ENCODE data around the gene PIP4K2C. TPM values are rescaled to one million over a fixed set of nuclear protein-coding genes. Genes with fewer than 3 reads are reported as not detected.

PIP4K2C gene
- 30.6 and 31.4 TPM in 2 replicates for total RNA-seq

GRCh38 chr12:57590864-57591781 lies at the start of gene PIP4K2C:
TSS of gene PIP4K2C (plus strand) at chr12:57591192. CDS start at chr12:57591290, 98 bp downstream.

GRCh38 chr12:57546438-57547287 lies 44.3 kb upstream of the PIP4K2C start, which contains the start of gene DCTN2:
TSS of gene DCTN2 (minus strand) at chr12:57547192. CDS start at chr12:57547063, 129 bp downstream.

GRCh38 chr12:57549909-57550640 lies 40.9 kb upstream of the PIP4K2C start, which contains the start of gene KIF5A:
TSS of gene KIF5A (plus strand) at chr12:57550044. CDS start at chr12:57550272, 228 bp downstream.

GRCh38 chr12:57604454-57604991 lies 13.5 kb downstream of the PIP4K2C start, which contains the start of gene DTX3:
TSS of gene DTX3 (plus strand) at chr12:57604824. CDS start at chr12:57606518, 1,694 bp downstream.

GRCh38 chr12:57611108-57611826 lies 20.3 kb downstream of the PIP4K2C start, which contains the start of gene ARHGEF25:
TSS of gene ARHGEF25 (plus strand) at chr12:57611435. CDS start at chr12:57611895, 460 bp downstream.

GRCh38 chr12:57632958-57633840 lies 42.2 kb downstream of the PIP4K2C start, which contains the start of gene B4GALNT1:
TSS of gene B4GALNT1 (minus strand) at chr12:57633201. CDS start at chr12:57632132, 1,069 bp downstream.

Other genes starting within 250 kb of the PIP4K2C start
- gene R3HDM2, start 160.1 kb upstream of the PIP4K2C start, total RNA-seq: 22.9 and 24.7 TPM in 2 replicates
- gene INHBC, start 156.4 kb upstream of the PIP4K2C start, total RNA-seq: not detected in 2 replicates
- gene INHBE, start 135.9 kb upstream of the PIP4K2C start, total RNA-seq: 0.43 and 5.7 TPM in 2 replicates
- gene GLI1, start 131.4 kb upstream of the PIP4K2C start, total RNA-seq: 1.1 and 1.3 TPM in 2 replicates
- gene ARHGAP9, start 111.3 kb upstream of the PIP4K2C start, total RNA-seq: 0.14 and 0.66 TPM in 2 replicates
- gene MARS1, start 103.1 kb upstream of the PIP4K2C start, total RNA-seq: 174 and 327 TPM in 2 replicates
- gene DDIT3, start 70.7 kb upstream of the PIP4K2C start, total RNA-seq: 12.7 and 433 TPM in 2 replicates
- gene MBD6, start 68.4 kb upstream of the PIP4K2C start, total RNA-seq: 7.0 and 12.5 TPM in 2 replicates
- 106 and 107 TPM in 2 replicates for gene DCTN2, start 44.0 kb upstream of the PIP4K2C start, total RNA-seq
- gene KIF5A, start 41.1 kb upstream of the PIP4K2C start, total RNA-seq: under 0.01 and 0.14 TPM in 2 replicates
- 21.2 and 22.5 TPM in 2 replicates for gene DTX3, start 13.6 kb downstream of the PIP4K2C start, total RNA-seq
- 9.0 and 9.8 TPM in 2 replicates for gene ARHGEF25, start 20.2 kb downstream of the PIP4K2C start, total RNA-seq
- gene B4GALNT1, start 42.0 kb downstream of the PIP4K2C start, total RNA-seq: 2.8 and 5.3 TPM in 2 replicates
- gene OS9, start 102.9 kb downstream of the PIP4K2C start, total RNA-seq: 113 and 651 TPM in 2 replicates
- gene AGAP2, start 147.6 kb downstream of the PIP4K2C start, total RNA-seq: 0.22 and 0.29 TPM in 2 replicates
- gene TSPAN31, start 153.8 kb downstream of the PIP4K2C start, total RNA-seq: 34.6 and 44.8 TPM in 2 replicates
- gene CDK4, start 161.1 kb downstream of the PIP4K2C start, total RNA-seq: 301 and 304 TPM in 2 replicates
- 1.6 and 5.3 TPM in 2 replicates for gene MARCHF9, start 163.9 kb downstream of the PIP4K2C start, total RNA-seq
- gene CYP27B1, start 175.9 kb downstream of the PIP4K2C start, total RNA-seq: 1.1 and 2.3 TPM in 2 replicates
- gene METTL1, start 180.9 kb downstream of the PIP4K2C start, total RNA-seq: 12.5 and 12.7 TPM in 2 replicates
- 8.9 and 9.4 TPM in 2 replicates for gene EEF1AKMT3, start 181.4 kb downstream of the PIP4K2C start, total RNA-seq
- 18.2 and 19.5 TPM in 2 replicates for gene TSFM, start 191.6 kb downstream of the PIP4K2C start, total RNA-seq
- 1.3 and 3.1 TPM in 2 replicates for gene AVIL, start 227.5 kb downstream of the PIP4K2C start, total RNA-seq